ENCODE results near the gene MEGF8.

Gene MEGF8

DNA sequence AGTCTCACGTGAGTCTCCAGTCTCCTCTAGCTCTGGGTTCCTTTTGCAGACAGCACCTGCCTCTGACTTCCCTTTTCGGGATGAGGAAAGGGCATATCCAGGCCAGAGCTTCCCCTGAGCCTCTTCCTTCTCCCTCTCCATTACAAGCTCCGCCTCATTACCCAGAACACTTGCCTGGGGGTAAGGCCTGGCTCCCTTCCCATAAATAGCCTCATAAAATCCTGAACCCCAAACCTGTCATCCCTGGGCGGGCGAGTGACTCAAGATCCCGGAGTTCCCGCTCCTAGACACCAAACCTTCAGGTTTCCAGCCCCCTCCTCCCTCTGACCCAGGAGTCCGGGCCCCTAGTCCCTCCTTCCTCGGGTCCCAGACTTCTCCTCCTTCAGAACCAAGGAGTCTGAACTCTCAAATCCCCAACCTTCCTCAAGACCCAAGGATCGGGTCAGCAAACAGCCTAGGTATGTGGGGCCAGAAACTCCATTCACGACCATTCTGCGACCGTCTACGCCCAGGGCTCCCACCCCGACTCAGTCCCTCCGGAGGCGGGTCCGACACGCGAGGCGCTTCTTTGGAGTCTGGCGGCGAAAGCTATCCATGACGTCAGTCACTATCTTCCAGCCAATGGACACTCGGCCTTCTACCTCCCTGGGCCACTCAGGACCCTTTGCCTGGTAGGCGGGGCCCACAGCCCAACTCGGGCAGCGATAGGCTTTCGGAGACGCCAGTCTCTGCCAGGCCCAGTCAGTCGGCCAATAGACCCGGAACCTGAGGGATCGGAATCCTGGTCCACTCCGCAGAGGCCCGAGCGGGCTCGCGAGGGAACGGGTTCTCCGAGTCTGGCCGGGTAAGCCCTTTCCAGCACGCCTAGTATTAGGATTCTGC lies 71.2 kb downstream of the MEGF8 start:
- peak; percentile 72 for DNase-seq

DNA sequence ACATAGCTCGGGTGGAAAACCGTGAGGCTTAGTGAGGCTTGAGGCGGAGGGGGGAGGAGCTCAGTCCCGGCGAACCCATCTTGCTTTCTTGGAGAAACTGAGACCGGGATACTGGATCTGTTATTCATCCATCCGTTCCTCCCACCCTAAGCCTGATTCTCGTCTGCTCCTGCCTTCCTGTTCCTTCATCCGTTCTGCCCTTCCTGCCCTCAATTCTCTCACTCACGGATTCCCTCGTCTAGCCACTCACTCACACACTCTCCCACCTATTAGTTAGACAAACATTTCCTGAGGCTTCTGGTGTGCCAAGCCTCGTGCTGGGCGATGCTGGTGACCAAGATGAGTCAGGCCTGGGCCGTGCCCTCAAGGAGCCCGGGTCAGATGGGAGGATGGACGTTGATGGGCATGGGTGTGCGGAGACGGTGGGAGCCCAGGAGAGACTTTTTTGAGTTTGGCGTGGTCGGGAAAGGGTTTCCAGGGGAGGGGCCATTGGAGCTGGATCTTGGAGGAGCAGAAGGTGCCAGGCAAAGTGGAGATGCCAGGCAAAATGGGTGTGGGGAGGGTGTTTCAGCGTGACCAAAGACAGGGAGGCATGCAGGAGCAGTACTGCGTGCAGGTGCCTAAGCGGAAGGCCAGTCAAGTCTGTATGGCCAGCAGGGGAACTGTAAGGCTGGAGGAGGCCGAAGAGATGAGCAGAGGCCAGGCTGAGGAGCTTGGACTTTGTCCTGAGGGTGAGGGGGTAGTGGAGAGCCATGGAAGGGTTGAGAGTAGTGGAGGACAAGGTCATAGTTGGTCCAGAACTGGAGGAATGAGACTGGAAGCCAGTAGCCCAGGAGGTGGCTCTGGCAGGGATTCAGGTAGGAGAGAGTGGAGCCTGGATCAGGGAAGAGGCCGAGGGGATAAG lies 72.1 kb downstream of the MEGF8 start:
- DNase-seq, result no peak

DNA sequence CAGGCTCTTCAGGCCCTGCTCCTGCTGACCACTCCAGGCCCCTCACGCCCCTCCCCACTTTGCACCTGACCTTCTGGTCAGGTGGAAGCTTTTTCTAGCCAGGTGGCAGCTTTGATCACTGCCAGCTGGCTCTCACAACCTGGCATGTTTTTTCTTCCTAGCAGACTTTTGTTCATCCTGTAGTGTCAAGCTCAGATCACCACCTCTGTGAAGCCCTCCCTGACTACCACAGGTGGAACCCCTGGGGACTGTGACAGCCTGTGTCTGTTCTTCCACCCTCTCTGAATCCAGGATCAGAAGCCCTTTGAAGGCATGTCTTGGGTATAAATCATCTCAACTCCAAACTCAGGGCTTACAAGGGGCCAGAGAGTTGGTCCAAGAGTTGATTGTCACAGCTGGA lies 75.0 kb downstream of the MEGF8 start:
- no peak for DNase-seq

DNA sequence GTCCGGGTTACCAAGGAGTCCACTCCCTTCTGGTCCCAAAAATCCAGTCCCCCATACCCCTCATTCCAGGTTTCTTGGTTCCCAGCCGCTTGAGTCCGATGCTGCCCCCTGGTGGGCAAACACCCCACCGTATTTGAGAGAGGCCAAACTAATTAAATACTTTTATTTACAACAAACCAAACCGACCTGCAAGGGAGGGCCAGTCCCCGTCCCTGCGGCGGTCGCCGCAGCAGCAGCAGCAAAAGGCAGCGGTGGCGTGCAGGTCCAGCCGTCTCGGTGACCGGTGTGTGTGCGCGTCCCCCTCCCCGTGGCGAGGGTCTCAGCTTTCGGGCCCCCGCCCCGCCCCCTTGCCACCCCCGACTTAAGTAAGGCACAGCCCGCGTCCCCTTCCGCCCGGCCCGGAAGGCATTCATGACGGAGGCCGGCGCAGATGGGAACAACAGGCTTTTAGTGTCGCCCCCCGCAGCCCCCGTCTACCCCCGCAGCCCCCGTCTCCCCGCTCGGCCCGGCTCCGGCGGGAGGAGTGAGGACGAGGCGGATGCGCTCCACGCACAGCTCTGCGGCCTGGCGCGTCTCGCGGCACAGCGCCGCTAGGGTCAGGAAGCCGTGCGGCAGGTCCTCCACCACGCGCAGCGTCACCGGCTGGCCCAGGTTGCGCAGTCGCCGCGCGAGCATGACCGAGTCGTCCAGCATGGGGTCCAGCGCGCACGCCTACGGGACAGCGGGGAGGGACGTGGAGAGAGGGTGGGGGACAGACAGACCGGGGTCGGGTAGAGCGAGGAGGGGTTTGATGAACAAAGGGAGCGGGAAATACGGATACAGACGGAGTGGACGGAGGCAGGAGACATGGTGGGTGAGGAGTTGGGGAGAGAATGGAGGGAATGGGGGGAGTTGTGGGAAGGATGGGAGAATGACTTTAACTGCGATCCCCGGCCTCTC lies 76.2 kb downstream of the MEGF8 start:
- DNase-seq, result no peak

DNA sequence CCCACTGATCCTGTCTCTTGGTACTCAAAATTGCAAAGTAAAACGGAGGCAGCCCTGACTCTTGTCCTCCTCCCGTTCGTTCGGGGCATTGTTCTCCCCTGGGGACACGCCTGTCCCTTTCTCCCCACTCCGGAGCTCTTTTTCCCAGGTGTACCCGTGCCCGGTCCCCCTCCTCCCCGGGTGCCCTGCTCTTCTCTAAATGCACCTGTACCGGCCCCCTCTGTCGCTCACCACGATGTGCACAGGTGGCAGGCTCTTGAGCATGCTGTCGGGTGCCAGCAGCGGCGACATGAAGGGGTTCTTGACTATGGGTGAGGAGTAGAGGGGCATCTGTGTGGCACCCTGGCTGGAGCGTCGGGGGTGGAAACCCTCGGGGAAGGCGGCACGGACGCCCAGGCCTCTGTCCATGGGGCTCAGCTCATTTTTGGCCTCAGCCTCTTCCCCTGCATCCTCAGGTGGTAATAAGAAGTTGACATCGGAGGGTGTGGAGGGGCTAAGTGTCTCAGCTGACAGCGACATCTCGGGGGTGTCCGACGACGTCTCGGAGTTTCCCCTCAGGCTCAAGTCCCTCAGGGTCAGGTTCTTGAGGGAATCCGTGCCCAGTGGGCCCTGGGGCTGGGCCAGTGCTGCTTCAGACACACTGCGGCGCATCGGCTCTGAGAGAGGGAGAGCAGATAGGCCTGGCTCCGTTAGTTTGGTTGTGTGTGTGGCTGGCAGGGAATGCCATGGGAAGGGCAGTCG lies 77.1 kb downstream of the MEGF8 start:
- no peak for DNase-seq

DNA sequence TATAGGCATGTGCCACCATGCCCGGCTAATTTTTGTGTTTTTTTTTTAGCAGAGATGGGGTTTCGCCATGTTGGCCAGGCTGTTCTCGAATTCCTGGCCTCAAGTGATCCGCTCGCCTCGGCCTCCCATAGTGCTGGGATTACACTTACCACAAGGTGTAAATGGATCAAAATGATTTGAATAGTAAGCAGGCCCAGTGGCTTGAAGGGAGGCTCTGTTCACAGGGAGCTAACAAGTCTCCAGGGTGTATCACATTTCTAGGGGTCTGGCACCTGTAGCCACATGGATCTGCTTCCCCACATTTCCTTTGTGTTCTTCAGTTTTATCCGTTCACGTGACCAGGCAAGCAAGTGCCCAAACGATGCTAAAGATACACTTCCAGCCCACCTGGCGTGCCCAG lies 78.2 kb downstream of the MEGF8 start:
- DNase-seq, result no peak

DNA sequence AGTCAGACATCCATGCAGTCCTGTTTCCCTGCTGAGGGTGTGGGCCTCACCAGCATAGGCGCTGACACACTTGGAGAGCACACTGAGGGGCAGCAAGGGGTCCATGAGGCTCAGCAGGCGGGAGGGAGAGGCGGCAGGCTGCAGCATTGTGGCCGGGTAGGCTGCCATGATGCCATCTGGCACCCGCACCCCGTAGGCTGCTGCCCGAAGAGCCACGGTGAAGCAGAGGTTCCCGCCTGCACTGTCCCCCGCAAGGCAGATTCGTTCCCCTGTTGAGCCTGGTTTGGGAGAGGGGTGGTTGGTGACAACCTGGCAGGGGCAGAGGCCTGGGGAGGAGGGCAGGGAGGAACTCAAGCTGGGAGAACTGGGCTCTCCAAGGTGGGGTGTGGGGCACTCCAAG lies 80.7 kb downstream of the MEGF8 start:
- DNase-seq, result no peak

DNA sequence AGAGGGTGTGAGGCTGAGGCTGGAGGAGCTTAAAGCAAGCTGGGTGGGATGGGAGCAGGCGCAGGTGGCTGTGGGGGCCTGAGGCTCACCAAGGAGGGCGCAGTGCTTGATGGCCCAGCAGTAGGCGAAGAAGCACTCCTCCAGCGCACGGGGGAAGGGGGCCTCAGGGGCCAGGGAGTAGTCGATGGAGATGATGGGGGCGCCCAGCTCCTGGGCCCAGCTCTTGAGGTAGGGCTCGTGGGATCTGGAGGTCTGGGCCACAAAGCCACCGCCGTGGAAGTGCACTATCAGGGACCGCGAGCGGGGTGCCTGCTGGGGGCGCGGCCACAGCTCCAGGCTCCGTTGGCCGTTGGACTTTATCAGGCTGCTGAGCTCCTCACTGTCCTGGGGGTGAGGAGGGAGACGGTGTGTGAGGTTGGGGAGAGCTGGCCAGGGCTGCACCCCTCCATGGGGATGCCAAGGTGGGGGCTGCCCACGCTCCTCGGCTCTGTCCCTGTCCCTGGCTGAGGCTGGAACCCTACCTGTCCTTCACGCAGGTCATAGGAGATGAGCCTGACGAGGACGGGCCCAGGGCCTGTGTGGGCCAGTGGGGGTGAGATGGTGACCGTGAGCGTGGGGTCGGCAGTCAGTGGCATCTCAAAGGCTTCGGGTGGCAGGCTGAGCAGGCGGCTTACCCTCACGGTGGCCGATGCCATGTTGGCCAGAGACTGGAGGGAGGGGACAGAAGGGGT lies 81.8 kb downstream of the MEGF8 start:
- no peak for DNase-seq

DNA sequence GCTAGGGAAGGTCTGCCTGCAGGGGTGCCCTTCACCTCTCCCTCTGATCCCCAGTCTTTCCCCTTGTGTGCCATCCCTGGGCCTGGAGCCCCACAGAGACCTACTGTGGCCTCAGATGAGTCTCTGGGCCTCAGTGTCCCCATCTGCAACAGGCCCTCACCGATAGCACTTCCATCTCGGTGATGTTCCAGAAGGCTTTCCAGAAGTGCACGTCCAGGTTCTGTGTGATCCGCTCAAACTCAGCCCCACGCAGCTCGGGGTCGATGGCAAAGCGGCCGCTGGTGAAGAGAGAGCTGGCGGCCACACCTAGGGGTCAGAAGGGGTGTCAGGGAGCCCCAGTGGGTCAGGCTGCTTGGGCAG lies 82.4 kb downstream of the MEGF8 start:
- no peak for DNase-seq

DNA sequence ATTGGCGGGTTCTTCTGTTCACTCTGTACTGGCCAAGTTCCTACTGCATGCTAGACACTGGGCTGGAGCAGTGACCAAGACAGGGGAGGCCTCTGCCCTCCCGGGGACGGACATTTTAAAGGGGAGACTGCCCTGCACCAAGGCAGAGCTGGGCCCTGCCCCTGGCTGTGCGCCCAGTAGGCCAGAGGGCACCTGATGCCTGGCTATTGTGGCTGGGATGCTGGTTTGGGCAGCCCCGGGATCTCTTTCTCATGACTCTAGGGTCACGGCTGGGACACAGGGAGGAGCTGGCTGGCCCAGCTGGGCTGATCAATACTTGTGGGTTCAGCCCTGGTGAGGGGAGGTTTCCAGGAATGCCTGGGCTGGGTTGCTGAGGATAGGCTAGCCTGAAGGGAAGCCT lies 84.0 kb downstream of the MEGF8 start:
- no peak for DNase-seq

DNA sequence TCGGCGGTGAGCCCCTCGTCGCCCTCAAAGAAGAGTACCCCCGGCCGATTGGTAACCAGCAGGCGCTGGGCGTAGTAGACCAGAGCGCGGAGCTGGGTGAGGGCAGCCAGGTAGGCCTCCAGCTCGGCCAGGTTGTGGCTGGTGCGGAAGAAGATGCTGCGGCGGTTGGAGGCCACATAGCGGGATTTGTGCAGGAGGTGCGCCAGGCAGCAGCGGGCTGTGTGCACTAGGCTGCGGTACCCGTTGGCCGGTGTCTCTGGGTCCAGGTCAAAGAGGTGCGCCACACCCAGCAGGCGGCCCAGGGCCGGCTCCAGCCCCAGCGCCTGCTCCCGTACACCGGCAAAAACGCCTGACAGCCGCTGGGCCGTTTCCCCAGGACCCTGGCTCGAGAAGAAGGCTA lies 84.9 kb downstream of the MEGF8 start:
- no peak for DNase-seq

DNA sequence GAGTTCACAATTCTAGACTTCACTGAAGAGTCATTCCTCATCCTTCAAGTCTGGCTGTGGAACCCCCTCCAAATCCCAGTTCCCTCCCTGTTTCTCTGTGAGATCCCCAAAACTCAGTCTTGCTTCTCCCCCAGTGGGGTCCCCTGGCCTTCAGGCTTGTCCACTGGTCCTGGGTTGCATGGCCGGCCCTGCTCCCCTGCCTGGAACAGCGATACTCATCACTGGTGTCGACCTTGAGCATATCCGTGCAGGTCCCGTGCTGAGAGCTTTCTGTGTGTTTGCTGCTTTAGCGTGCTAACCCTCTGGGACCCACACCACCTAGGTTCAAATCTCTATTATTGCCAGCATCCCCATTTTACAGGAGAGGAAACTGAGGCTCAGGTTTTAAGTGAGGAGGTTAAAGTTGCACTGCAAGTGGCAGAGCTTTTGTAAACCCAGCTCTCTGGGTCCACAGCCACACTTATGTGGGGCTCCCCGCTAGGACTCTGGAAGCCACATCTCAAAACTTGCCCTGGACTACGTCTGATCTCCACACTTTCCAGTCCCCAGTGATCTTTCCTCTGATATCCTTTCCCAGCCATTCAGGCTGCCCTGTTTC lies 86.2 kb downstream of the MEGF8 start:
- no peak for DNase-seq

DNA sequence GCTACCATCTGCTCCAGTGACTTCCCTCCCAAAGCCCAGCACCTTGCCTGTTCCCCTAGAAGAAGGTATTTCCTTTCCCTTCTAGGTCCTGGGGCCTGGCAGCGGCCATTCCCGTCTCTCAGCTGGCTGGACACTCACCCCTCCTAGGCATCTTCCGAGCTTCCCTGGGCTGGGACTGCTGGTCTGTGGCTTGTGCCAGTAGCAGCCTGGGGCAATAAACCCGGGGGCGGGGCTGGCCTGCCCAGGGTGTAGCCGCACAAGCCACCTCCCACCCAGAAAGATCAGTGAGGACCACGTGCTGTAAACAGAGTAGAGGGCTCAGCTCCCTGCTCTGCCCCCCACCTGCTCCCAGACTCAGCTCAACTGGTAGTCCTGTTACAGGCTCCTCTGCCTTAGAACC lies 86.8 kb downstream of the MEGF8 start:
- no peak for DNase-seq

DNA sequence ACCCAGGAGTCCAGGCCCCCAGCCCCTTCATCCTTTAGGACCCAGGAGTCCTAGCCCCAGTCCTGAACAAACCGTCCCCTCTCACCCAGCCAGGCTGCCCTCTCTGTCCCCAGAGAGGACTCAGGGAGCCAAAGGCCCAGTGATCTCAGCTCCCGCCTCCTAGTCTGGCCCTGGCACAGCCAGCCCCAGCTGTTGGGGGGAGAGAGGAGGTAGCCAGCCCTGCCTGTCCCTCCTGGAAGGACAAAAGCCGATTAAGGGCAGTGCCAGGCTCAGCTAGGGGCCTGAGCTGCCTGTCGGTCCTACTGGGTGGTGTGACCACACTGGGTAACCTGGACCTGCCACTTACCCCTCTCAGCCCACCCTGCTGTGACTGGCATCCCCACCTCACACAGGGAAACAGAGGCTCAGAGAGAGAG lies 87.2 kb downstream of the MEGF8 start:
- no peak for DNase-seq

DNA sequence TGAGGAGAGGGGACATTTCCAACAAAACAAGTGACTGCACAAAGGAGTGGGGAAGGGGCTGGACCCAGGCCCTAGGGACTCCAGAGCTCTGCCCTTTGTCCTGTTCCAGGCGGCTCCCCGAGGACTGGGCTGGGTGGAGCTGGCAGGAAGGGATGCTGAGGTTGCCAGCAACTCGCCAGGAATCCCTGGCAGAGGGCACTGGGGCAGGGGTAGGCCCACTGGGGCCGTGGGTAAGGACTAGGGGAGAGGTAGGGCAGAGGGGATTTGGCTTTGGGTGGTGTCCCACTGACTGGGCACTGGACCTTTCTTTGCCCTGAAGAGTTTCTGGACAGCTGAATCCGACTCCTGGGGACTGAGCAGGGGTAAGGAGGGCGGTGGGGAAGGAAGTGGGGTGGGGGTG lies 93.9 kb downstream of the MEGF8 start:
- DNase-seq, result no peak

DNA sequence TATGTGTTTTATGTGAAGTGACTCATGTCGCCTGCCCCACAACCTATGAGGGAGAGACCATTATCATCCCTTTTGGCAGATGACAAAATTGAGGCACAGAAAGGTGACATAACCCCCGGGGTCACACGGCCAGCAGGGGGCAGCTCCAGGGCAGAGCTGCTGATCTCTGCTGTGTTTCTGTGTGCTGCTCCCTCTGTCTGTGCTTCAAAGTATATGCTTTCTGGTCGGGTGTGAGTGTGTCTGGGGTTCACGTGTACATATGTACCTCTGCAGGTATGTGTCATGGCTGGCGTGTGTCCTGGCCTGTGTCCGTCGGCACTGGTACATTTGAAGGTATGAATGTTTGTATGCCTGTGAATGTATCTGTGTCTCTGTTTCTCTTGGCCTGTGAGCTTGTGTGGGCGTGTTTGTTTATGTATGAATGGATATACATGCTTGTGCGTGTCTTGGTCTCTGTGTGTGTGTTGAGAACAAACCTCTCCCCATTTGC lies 94.7 kb downstream of the MEGF8 start:
- DNase-seq, result no peak

DNA sequence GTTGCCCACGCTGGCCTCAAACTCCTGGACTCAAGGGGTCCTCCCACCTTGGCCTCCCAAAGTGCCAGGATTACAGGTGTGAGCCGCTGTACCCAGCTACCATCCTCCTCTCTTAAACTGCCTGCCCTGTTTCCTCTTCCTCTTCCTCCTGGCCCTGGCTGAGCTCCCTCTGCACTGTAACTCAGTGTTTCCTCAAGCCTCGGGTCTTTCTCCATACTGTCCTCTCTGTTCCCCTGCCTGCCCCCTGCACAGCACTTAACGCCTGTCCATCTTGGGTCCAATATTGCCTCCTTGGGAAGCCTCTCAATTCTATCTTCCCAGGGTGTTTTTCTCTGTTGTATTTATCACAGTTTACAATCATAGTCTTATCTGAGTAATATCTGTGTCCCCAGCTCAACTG lies 95.7 kb downstream of the MEGF8 start:
- no peak for DNase-seq

DNA sequence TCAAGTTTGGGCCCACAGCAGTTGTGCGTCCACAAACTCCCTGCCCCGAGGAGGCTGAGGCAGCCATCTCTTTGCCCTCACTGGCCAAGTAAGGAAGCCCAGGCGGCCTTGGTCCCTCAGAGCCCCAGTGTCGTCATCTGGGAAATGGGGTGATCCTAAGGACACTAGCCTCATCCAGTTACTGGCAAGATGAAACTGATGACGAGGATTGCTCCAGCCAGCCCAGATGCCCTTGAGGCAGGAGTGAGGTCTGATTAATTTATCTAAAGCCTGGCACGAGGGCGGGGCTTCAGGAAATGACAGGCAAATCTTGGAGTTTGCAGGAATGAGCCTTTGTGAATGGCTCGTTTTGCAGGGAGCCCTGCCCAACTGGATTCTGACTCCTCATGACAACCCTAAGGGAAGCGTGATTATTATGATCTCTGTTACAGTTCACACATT lies 96.2 kb downstream of the MEGF8 start:
- DNase-seq, result no peak

DNA sequence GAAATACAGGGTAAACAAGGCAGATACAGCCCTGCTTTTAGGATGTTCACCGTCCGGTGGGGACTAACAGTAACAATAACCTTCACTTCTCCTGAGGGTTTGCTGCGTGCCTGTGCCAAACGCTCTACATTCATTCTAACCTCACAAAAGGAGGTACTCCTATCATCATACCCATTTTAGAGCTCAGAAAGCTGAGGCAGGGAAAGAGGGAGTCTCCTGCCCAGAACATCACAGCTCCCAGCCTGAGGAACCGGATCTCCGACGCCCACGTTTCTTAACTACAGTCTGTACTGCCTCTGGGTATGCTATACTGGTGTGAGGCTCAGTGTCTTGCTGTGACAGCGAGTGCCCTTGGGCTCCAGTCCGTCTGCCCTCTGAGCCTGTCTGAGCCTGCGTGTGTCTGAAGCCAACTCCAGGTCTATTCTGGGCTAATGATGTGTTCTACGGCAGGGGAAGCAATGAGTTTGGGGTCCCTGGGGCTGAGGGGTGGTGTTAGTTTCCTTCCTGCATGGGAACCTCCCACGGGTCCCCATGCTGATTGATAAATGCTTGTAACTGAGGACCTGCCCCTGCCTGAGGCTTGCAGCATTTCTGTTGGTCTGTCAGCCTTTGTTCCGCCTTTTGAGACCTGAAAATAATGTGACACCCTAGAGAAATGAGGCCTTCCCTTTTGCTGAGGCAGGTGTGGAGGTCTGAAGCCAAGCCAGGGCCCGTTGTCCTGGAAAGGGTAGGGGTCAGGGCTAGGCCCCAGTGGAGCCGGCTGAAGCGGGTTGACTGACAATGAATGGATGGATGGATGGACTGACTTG lies 96.9 kb downstream of the MEGF8 start:
- no peak for DNase-seq

DNA sequence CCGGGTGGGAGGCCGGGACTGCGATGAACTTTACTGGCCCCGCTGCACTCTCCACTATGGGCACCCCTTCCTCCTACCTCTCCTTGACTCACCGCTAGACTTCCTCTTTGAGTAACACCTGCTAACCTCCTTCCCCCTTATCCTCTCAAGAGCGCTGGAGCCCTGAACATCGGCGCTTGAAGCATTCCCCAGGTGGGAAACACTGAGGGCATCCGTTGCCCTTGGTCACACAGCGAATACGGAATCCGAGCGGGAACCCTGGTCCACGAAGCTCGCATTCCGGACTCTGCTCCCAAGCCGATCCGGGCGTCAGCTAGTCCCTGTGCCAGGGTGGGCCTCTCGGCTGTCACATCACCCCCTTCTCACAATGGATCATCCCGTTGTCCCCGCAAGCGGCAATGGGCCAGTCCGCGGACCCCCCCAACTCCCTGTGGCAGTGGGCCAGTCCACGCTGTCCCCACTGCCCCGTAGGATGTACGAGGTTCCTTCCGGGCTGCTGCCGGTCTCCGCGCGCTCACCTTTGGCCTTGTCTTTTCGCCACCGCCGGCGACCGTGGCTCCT lies 97.5 kb downstream of the MEGF8 start:
- DNase-seq, result no peak
